Measurements from ENCODE around the gene MRPL21. TPM values are rescaled to one million over a fixed set of nuclear protein-coding genes. Genes with fewer than 3 reads are reported as not detected.

Gene MRPL21
- total RNA-seq, 2 experiments from 2014 or later: 99.6 to 104 TPM

DNA sequence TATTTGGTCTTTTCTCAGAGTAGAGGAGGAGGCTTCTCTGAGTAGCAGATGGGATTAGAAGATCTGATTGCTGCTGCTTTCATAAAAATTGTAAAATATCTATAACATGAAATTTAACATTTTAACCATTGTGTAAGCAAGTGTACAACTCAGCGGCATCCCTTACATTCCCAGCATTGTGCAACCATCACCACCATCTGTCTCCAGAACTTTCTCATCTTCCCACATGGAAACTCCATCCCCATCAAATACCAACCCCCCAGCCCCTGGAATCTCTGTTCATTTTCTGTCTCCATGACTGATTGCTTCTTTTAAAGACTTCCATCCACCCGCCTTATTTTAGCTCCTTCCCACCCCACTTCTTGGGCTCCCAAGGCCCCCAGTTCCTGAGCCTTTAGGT, 44.9 kb upstream of the MRPL21 start:
- no peak overlapping the region for H3K27ac Mint-ChIP-seq
- H3K36me3 Mint-ChIP-seq (ENCODE audit: low read depth): no peaks in the 10 kb centered on the region
- ATAC-seq (no peak), DNase-seq (no peak)
- no peaks in the 10 kb centered on the region for H3K9me3 Mint-ChIP-seq
- CTCF ChIA-PET: no interaction called here
- no peaks in the 10 kb centered on the region for H3K27me3 Mint-ChIP-seq
- POLR2A ChIA-PET: interaction anchor here (0.9 kb wide), 1 partner anchor 18 kb away, joined by 3 read pairs; no protein-coding TSS in a partner anchor
- H3K4me1 Mint-ChIP-seq (ENCODE audit: low read depth): peaks cover 5% of the 10 kb centered on the region
- intact Hi-C loops (cut with micrococcal nuclease): no loop called here
- no peak overlapping the region for H3K4me3 Mint-ChIP-seq
- TF ChIP-seq, protein P1, sequence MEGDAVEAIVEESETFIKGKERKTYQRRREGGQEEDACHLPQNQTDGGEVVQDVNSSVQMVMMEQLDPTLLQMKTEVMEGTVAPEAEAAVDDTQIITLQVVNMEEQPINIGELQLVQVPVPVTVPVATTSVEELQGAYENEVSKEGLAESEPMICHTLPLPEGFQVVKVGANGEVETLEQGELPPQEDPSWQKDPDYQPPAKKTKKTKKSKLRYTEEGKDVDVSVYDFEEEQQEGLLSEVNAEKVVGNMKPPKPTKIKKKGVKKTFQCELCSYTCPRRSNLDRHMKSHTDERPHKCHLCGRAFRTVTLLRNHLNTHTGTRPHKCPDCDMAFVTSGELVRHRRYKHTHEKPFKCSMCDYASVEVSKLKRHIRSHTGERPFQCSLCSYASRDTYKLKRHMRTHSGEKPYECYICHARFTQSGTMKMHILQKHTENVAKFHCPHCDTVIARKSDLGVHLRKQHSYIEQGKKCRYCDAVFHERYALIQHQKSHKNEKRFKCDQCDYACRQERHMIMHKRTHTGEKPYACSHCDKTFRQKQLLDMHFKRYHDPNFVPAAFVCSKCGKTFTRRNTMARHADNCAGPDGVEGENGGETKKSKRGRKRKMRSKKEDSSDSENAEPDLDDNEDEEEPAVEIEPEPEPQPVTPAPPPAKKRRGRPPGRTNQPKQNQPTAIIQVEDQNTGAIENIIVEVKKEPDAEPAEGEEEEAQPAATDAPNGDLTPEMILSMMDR (IDR thresholded peaks at IDR 0.05): no peak

DNA sequence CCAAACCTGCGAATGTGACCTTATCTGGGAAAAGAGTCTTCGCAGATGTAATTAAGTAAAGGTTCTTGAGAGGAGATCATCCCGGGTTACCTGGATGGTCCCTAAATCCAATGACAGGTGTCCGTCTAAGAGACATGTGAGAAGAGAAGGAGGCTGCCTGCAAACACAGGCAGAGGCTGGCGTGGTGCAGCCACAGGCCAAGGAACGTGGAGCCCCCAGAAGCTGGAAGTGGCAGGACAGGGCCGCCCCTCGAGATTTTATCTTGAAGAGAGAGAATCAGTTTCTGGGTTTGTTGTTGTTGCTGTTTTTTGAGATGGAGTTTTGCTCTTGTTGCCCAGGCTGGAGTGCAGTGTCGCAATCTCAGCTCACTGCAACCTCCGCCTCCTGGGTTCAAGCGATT, 43.5 kb upstream of the MRPL21 start:
- ATAC-seq: no peak
- Mint-ChIP-seq H3K9me3 (no peaks in the 10 kb centered on the region), H3K27ac (no peak overlapping the region), H3K36me3 (ENCODE audit: low read depth) (no peaks in the 10 kb centered on the region), H3K4me1 (ENCODE audit: low read depth) (peaks cover 5% of the 10 kb centered on the region), H3K4me3 (no peak overlapping the region), H3K27me3 (no peaks in the 10 kb centered on the region)
- TF ChIP-seq, protein P1 (IDR thresholded peaks at IDR 0.05): no peak
- DNase-seq: no peak
- POLR2A ChIA-PET: interaction anchor here (1.6 kb wide), 1 partner anchor 113 kb away, joined by 3 read pairs; no protein-coding TSS in a partner anchor
- intact Hi-C loops (cut with micrococcal nuclease): no loop called here
- CTCF ChIA-PET: no interaction called here

DNA sequence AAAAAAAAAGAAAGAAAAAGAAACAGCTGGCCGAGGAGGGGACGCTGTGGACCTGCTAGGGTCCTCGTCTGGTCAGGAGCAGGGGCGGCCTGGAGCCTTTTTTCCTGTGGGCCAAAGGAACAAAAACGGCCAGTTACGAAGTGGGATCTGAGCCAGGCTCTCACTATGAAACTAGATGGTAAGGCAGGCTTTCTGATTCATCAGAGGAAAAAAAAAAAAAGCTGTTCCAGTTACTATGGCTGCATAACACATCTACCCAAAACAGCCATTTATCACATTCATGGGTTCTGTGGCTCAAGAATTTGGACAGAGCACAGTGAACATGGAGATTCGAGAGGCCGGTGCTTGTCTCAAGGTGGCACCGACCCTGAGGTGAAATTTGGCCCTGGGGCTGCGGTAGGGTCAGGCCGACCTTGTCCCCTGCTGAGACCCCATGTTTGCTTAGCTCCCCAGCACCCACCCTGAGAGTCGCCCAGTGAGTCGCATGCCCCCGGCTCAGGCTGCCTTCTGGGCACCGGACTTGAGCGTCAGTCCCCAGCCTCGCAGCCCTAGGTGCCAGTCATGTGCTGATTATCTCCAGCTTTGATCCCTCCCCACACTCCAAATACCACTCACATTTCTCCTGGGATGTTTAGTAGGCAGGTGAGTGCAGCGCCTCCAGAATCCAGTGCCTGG, 42.9 kb upstream of the MRPL21 start:
- H3K4me3 Mint-ChIP-seq: no peak overlapping the region
- POLR2A ChIA-PET: interaction anchor here (1.6 kb wide), 1 partner anchor 113 kb away, joined by 3 read pairs; no protein-coding TSS in a partner anchor
- H3K4me1 Mint-ChIP-seq (ENCODE audit: low read depth): peaks cover 5% of the 10 kb centered on the region
- H3K36me3 Mint-ChIP-seq (ENCODE audit: low read depth): no peaks in the 10 kb centered on the region
- ATAC-seq: no peak
- CTCF ChIA-PET: no interaction called here
- H3K27me3 Mint-ChIP-seq: no peaks in the 10 kb centered on the region
- intact Hi-C loops (cut with micrococcal nuclease): no loop called here
- TF ChIP-seq, protein P1 (IDR thresholded peaks at IDR 0.05): no peak
- no peak for DNase-seq
- H3K27ac Mint-ChIP-seq: no peak overlapping the region
- no peaks in the 10 kb centered on the region for H3K9me3 Mint-ChIP-seq

DNA sequence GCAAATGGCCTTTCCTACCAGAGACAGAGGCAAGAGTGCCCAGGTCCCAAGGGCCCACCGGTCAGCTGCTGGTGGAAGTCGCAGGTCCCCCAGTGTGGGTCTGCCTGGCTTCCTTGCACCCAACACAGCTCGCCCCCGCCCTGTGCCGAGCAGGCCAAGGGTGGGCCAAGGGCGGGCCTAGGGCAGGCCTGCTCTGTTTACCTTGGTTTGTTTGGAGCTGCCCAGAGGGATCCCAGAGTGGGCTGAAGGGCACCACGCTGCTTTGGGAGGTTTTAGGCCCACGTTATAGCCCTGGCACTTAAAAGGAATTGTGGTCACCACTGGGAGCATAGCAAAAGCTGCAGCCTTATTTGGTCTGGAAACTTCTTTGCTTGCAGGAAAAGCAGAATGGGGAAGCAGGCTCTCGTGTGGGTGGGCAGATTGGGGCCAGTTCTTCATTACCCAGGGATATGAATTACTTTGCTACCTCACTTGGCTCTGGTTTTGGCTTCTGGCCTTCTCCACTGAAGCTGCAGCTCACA, 39.2 kb upstream of the MRPL21 start:
- TF ChIP-seq, protein P1 (IDR thresholded peaks at IDR 0.05): no peak
- DNase-seq (no peak), ATAC-seq (no peak)
- no peak overlapping the region for H3K27ac Mint-ChIP-seq
- ChIA-PET POLR2A (interaction anchor here (0.6 kb wide), 1 partner anchor 74 kb away, joined by 3 read pairs; no protein-coding TSS in a partner anchor), CTCF (no interaction called here)
- H3K9me3 Mint-ChIP-seq: no peaks in the 10 kb centered on the region
- no peak overlapping the region for H3K4me3 Mint-ChIP-seq
- H3K36me3 Mint-ChIP-seq (ENCODE audit: low read depth): peaks cover 3% of the 10 kb centered on the region
- intact Hi-C loops (cut with micrococcal nuclease): no loop called here
- no peaks in the 10 kb centered on the region for H3K27me3 Mint-ChIP-seq
- H3K4me1 Mint-ChIP-seq (ENCODE audit: low read depth): peaks cover 5% of the 10 kb centered on the region

DNA sequence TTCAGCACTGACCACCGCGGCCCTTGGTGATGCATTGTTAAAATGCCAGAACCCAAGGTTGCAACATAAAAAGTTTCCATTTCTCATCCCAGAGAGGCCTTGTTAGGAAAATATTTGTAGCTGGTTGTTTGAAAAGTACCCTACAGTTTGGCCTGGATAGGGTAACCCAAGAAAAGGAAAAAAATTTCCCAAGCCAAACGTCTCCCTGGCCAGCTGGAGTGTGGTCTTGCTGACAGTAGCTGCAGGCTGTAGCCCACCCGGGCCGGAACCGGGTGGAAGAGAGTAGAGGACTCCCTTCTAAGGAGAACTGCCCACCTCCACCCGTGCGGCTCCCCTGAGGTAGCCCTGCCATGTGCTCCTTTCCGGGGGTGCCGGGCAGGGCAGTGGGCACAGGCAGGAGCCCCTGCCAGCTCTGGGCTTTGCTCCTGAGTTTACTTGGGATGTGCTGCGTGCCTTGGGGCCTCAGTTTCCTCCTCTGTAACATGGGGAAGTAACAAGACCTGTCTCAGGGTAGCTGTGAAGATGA, 38.5 kb upstream of the MRPL21 start:
- no peaks in the 10 kb centered on the region for H3K9me3 Mint-ChIP-seq
- CTCF ChIA-PET: no interaction called here

More for the DNA sequence above, 38.5 kb upstream of the MRPL21 start:
- ATAC-seq (no peak), DNase-seq (no peak)
- Mint-ChIP-seq H3K27me3 (no peaks in the 10 kb centered on the region), H3K4me1 (ENCODE audit: low read depth) (peaks cover 5% of the 10 kb centered on the region), H3K36me3 (ENCODE audit: low read depth) (peaks cover 3% of the 10 kb centered on the region), H3K4me3 (no peak overlapping the region), H3K27ac (no peak overlapping the region)
- intact Hi-C loops (cut with micrococcal nuclease): no loop called here
- POLR2A ChIA-PET: no interaction called here
- TF ChIP-seq, protein P1 (IDR thresholded peaks at IDR 0.05): no peak

Measured in activated CD8-positive, alpha-beta T cell treated with anti-CD3 and anti-CD28 coated beads for 36 hours (primary cell).